Measurements from ENCODE around the gene PCP2.

DNA sequence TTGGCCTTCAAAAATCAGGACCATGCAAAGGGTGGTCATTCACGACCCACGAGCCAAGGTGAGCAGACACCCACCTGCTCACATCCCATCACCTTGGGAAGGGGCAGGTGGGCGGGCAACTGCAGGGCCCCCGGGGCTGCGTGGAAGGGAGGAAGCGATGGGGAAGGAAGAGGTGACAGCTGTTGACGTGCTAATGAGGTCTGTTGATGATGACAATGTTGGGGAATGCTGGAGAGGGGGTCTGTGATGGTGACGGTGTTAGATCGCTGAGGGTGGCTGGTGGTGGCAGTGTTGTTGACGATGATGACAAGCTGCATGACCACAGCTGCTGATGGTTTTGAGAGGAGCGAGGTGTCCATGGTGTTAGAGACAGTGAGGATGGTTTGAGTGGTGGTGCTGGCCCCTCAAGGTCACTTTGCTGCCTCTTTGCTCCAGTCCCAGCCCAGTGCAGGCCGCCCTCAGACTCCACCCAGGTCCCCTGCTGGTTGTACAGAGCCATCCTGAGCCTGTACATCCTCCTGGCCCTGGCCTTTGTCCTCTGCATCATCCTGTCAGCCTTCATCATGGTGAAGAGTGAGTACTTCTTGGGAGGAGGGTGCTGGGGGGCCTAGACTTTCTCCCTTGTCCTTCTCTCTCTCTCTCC, 44.3 kb upstream of the PCP2 start:
- TF ChIP-seq, protein P1, sequence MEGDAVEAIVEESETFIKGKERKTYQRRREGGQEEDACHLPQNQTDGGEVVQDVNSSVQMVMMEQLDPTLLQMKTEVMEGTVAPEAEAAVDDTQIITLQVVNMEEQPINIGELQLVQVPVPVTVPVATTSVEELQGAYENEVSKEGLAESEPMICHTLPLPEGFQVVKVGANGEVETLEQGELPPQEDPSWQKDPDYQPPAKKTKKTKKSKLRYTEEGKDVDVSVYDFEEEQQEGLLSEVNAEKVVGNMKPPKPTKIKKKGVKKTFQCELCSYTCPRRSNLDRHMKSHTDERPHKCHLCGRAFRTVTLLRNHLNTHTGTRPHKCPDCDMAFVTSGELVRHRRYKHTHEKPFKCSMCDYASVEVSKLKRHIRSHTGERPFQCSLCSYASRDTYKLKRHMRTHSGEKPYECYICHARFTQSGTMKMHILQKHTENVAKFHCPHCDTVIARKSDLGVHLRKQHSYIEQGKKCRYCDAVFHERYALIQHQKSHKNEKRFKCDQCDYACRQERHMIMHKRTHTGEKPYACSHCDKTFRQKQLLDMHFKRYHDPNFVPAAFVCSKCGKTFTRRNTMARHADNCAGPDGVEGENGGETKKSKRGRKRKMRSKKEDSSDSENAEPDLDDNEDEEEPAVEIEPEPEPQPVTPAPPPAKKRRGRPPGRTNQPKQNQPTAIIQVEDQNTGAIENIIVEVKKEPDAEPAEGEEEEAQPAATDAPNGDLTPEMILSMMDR (IDR thresholded peaks at IDR 0.05), result no peak
- TF ChIP-seq POLR2A (IDR thresholded peaks at IDR 0.05), result no peak
